CD4-positive, alpha-beta T cell (primary cell): ENCODE results near the gene BPIFA1. TPM values are rescaled to one million over a fixed set of nuclear protein-coding genes. Genes with fewer than 3 reads are reported as not detected.

Experiments used
- ATAC-seq: fragments of 200-7000 bp; cut with Tn5 transposase; one replicate; pipeline ENCODE4 v1.10.0; 2022; ENCODE audit warnings: mild to moderate bottlenecking; ENCODE audit not compliant: poor library complexity
- CTCF ChIA-PET: fragments of 350-600 bp; sonication (Branson Sonifier 250); formaldehyde crosslinking; loops from one replicate; lab custom pipeline; 2021; ENCODE audit warnings: antibody characterized with exemption, inconsistent platforms; lab: Charles Lee
- POLR2A ChIA-PET: fragments of 350-600 bp; sonication (Branson Sonifier 250); formaldehyde crosslinking; loops from one replicate; lab custom pipeline; 2021; ENCODE audit warnings: antibody characterized with exemption, inconsistent platforms; lab: Charles Lee
- DNase-seq, 14 experiments: peaks; one replicate each; pipeline ENCODE4 v3.0.0-alpha.2; 2013 to 2020; ENCODE audit warnings: mixed read lengths in 2 of 14
- H3K27ac ChIP-seq, 2 donors: one replicate each; pipeline versions ENCODE4 v1.5.1 to v1.7.0; 2013; ENCODE audit warnings: low read length in 2 of 2, low read depth in 1 of 2, mild to moderate bottlenecking in 1 of 2
- H3K27me3 ChIP-seq, 2 experiments: 1 replicate in 1 of 2; 2 replicates in 1 of 2; pipeline versions ENCODE4 v1.6.1 to v1.7.0; 2013; ENCODE audit warnings: low read length in 2 of 2, control low read depth in 1 of 2, mild to moderate bottlenecking in 1 of 2, moderate library complexity in 1 of 2; ENCODE audit not compliant: insufficient read depth in 2 of 2, control insufficient read depth in 1 of 2
- H3K36me3 ChIP-seq: one replicate; pipeline ENCODE4 v1.6.1; 2013; ENCODE audit warnings: low read length, control low read depth; ENCODE audit not compliant: insufficient read depth
- H3K4me1 ChIP-seq: one replicate; pipeline ENCODE4 v1.6.1; 2013; ENCODE audit warnings: low read length, control low read depth; ENCODE audit not compliant: insufficient read depth
- H3K4me3 ChIP-seq: one replicate; pipeline ENCODE4 v1.5.1; 2013; ENCODE audit warnings: mild to moderate bottlenecking, low read length, moderate library complexity
- H3K9me3 ChIP-seq, 2 experiments: 1 replicate in 1 of 2; 2 replicates in 1 of 2; pipeline versions ENCODE4 v1.6.1 to v1.7.0; 2013; ENCODE audit warnings: low read length in 2 of 2, mild to moderate bottlenecking in 2 of 2, control low read depth in 1 of 2, moderate library complexity in 1 of 2; ENCODE audit not compliant: control insufficient read depth in 1 of 2, insufficient read depth in 1 of 2
- H3K27ac Mint-ChIP-seq: one replicate; pipeline ENCODE4 v1.8.0; 2020; ENCODE audit warnings: mixed read lengths
- H3K27me3 Mint-ChIP-seq: one replicate; pipeline ENCODE4 v1.8.0; 2021; ENCODE audit warnings: mixed read lengths
- H3K36me3 Mint-ChIP-seq: one replicate; pipeline ENCODE4 v1.8.0; 2021; ENCODE audit warnings: low read depth, mixed read lengths
- H3K4me1 Mint-ChIP-seq: one replicate; pipeline ENCODE4 v1.8.0; 2021; ENCODE audit warnings: low read depth, mixed read lengths
- H3K4me3 Mint-ChIP-seq: one replicate; pipeline ENCODE4 v1.8.0; 2020; ENCODE audit warnings: mild to moderate bottlenecking, mixed read lengths
- H3K9me3 Mint-ChIP-seq: one replicate; pipeline ENCODE4 v1.8.0; 2020; ENCODE audit warnings: mixed read lengths
- intact Hi-C, 2 experiments: fragments of 100-400 bp; cut with DNase I in 1 of 2; cut with micrococcal nuclease in 1 of 2; formaldehyde crosslinking; loops; one replicate each; pipeline versions ENCODE4 v1.15.1 to v1.9.0; 2023 to 2025; cut with DNase I, micrococcal nuclease
- polyA plus RNA-seq, 2 donors: library from polyadenylated mRNA; unstranded; fragments of 120-200 nt; gene quantifications; one replicate each; pipeline ENCODE4 v1.2.1, GENCODE V29; 2013
- total RNA-seq, 174 experiments: library from RNA in 2 of 174; stranded (reverse) in 2 of 174; gene quantifications; one replicate each; pipeline ENCODE4 v1.2.3 and lab custom pipeline; 2021 to 2026
- TF ChIP-seq, protein P1 (sequence below): fragments of 200-600 bp; IDR thresholded peaks from one replicate; pipeline ENCODE4 v1.8.0; 2022; ENCODE audit warnings: antibody characterized with exemption, mild to moderate bottlenecking

BPIFA1 gene
- not detected for total RNA-seq
- polyA plus RNA-seq (2013, experiment 1 of 2), result not detected
- not detected for polyA plus RNA-seq (2013, experiment 2 of 2)
- total RNA-seq (lab: John Stamatoyannopoulos, UW), result 0 to 0.07 (median 0) reads per million in 172 experiments

DNA sequence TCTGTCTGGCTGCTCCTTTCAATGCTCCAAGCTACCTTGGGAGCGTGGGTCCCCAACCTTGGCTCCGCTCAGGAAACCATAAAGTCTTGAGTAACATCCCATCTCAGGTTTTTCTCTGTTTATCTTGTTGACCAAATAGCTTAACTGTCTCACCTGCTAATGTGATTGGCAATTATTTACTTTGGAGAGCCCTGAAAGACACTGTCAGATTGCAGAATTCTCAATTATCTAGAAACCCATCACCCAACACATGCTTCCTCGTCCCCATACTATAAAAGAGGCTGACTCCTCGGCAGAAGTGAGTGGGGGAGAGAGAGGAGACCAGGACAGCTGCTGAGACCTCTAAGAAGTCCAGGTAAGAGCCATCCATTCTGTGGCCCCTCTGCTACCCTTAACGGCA is at the start of gene BPIFA1:
Gene BPIFA1, plus strand, starts transcription at position 301 of the 400 bp plus-strand sequence. CDS start 1,716 bp downstream, outside the sequence.
- DNase-seq (no peak), ATAC-seq (no peak)
- CTCF ChIA-PET, result no interaction called here
- TF ChIP-seq, protein P1, sequence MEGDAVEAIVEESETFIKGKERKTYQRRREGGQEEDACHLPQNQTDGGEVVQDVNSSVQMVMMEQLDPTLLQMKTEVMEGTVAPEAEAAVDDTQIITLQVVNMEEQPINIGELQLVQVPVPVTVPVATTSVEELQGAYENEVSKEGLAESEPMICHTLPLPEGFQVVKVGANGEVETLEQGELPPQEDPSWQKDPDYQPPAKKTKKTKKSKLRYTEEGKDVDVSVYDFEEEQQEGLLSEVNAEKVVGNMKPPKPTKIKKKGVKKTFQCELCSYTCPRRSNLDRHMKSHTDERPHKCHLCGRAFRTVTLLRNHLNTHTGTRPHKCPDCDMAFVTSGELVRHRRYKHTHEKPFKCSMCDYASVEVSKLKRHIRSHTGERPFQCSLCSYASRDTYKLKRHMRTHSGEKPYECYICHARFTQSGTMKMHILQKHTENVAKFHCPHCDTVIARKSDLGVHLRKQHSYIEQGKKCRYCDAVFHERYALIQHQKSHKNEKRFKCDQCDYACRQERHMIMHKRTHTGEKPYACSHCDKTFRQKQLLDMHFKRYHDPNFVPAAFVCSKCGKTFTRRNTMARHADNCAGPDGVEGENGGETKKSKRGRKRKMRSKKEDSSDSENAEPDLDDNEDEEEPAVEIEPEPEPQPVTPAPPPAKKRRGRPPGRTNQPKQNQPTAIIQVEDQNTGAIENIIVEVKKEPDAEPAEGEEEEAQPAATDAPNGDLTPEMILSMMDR, result no peak
- Histone ChIP-seq H3K9me3 (no peaks in the 10 kb centered on the region), H3K4me1 (no peaks in the 10 kb centered on the region), H3K4me3 (no peak within 1 kb of the TSS), H3K27ac (no peak within 1 kb of the TSS), H3K36me3 (no peaks in the 10 kb centered on the region), H3K27me3 (peaks cover 0 to 2% of the 10 kb centered on the region in 2 experiments)
- POLR2A ChIA-PET, result no interaction called here
- Mint-ChIP-seq H3K4me1 (no peaks in the 10 kb centered on the region), H3K9me3 (no peaks in the 10 kb centered on the region), H3K27ac (no peak within 1 kb of the TSS), H3K36me3 (no peaks in the 10 kb centered on the region), H3K27me3 (peaks cover 42% of the 10 kb centered on the region), H3K4me3 (no peak within 1 kb of the TSS)
- intact Hi-C loops, result no loop called here

DNA sequence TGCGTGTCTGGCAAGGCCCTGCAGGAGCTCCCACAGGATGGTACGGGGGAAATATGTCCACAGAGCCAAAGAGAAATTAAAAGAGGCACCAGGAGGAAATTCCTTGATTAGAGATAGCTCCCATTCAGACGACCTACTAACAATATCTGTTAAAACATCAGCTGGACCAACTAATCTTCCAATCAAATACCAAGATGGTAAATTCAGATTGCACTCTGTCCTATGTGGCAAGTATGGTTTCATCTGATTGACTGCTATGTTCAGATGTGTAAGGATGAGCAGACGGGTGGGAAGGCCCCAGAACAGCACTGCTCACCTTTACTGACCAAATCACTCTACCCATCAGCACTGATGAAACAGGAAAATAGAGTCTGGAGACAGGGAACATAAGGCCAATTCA is 48.3 kb upstream of the BPIFA1 start:
- Histone ChIP-seq H3K9me3 (no peaks in the 10 kb centered on the region), H3K36me3 (no peaks in the 10 kb centered on the region), H3K27me3 (no peaks in the 10 kb centered on the region), H3K4me1 (no peaks in the 10 kb centered on the region), H3K4me3 (no peak overlapping the region), H3K27ac (no peak overlapping the region)
- no peaks in the 10 kb centered on the region for H3K4me1 Mint-ChIP-seq
- H3K4me3 Mint-ChIP-seq, result no peak overlapping the region
- ATAC-seq, result no peak
- ChIA-PET CTCF (no interaction called here), POLR2A (interaction anchor here (0.6 kb wide), 1 partner anchor 335 kb away, joined by 3 read pairs; no protein-coding TSS in a partner anchor)
- H3K9me3 Mint-ChIP-seq, result no peaks in the 10 kb centered on the region
- TF ChIP-seq, protein P1, result no peak
- no peaks in the 10 kb centered on the region for H3K27me3 Mint-ChIP-seq
- no peaks in the 10 kb centered on the region for H3K36me3 Mint-ChIP-seq
- H3K27ac Mint-ChIP-seq, result no peak overlapping the region
- DNase-seq, result no peak
- intact Hi-C loops, result no loop called here

DNA sequence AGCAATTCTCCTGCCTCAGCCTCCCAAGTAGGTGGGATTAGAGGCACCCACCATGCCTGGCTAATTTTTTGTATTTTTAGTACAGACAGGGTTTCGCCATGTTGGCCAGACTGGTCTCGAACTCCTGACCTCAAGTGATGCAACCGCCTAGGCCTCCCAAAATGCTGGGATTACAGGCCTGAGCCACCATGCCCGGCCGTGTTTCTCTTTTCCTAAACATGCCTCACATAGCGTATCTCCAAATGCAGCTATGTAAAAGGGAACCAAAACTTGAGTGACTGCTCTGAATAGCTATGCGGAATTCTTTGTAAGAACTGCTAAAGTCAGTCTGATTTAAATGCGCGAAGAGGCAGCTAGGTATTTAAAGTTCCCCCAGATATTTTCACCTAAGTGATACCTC is 47.4 kb upstream of the BPIFA1 start:
- intact Hi-C loops, result no loop called here
- no peaks in the 10 kb centered on the region for H3K36me3 Mint-ChIP-seq
- POLR2A ChIA-PET, result no interaction called here

More for the DNA sequence above, 47.4 kb upstream of the BPIFA1 start:
- TF ChIP-seq, protein P1, result no peak
- H3K27me3 Mint-ChIP-seq, result no peaks in the 10 kb centered on the region
- no peaks in the 10 kb centered on the region for H3K9me3 Mint-ChIP-seq
- H3K4me3 Mint-ChIP-seq, result no peak overlapping the region
- no peak overlapping the region for H3K27ac ChIP-seq
- H3K27ac Mint-ChIP-seq, result no peak overlapping the region
- H3K4me3 ChIP-seq, result no peak overlapping the region
- CTCF ChIA-PET, result no interaction called here
- no peaks in the 10 kb centered on the region for H3K27me3 ChIP-seq
- no peaks in the 10 kb centered on the region for H3K4me1 Mint-ChIP-seq
- no peaks in the 10 kb centered on the region for H3K36me3 ChIP-seq
- no peaks in the 10 kb centered on the region for H3K4me1 ChIP-seq
- ATAC-seq (no peak), DNase-seq (no peak)
- H3K9me3 ChIP-seq, result no peaks in the 10 kb centered on the region
